Natural killer cell (primary cell): ENCODE data around the gene CMIP. TPM values are rescaled to one million over a fixed set of nuclear protein-coding genes. Genes with fewer than 3 reads are reported as not detected.

Experiments used
- ATAC-seq, 3 donors: fragments of 150-1000 bp in 2 of 3; fragments of 200-7000 bp in 1 of 3; cut with Tn5 transposase; 1 replicate in 1 of 3; 2 replicates in 2 of 3; pipeline ENCODE4 v1.10.0; 2021; ENCODE audit warnings: mild to moderate bottlenecking in 2 of 3, moderate library complexity in 2 of 3
- DNase-seq, 2 donors: peaks; one replicate each; pipeline versions ENCODE4 v3.0.0 to v3.0.0-alpha.2; 2013 to 2021; ENCODE audit warnings: mixed read lengths in 1 of 2
- H3K27ac ChIP-seq: one replicate; pipeline ENCODE4 v1.5.1; 2013; ENCODE audit warnings: mild to moderate bottlenecking, low read length
- H3K27me3 ChIP-seq: one replicate; pipeline ENCODE4 v1.6.1; 2013; ENCODE audit warnings: low read length; ENCODE audit not compliant: control insufficient read depth, insufficient read depth
- H3K36me3 ChIP-seq: one replicate; pipeline ENCODE4 v1.6.1; 2013; ENCODE audit warnings: low read length; ENCODE audit not compliant: control insufficient read depth, insufficient read depth
- H3K4me1 ChIP-seq: one replicate; pipeline ENCODE4 v1.6.1; 2013; ENCODE audit warnings: low read length; ENCODE audit not compliant: control insufficient read depth, insufficient read depth
- H3K4me3 ChIP-seq: one replicate; pipeline ENCODE4 v1.5.1; 2013; ENCODE audit warnings: low read length
- H3K9me3 ChIP-seq: one replicate; pipeline ENCODE4 v1.6.1; 2013; ENCODE audit warnings: low read length; ENCODE audit not compliant: control insufficient read depth, insufficient read depth
- H3K27ac Mint-ChIP-seq, 2 donors: one replicate each; pipeline ENCODE4 v1.8.0; 2022; ENCODE audit warnings: mild to moderate bottlenecking in 2 of 2, mixed read lengths in 2 of 2, moderate library complexity in 1 of 2
- H3K27me3 Mint-ChIP-seq, 2 donors: one replicate each; pipeline ENCODE4 v1.8.0; 2022; ENCODE audit warnings: low read depth in 2 of 2, mixed read lengths in 2 of 2
- H3K36me3 Mint-ChIP-seq: one replicate; pipeline ENCODE4 v1.8.0; 2022; ENCODE audit warnings: mixed read lengths
- H3K4me1 Mint-ChIP-seq, 2 donors: one replicate each; pipeline ENCODE4 v1.8.0; 2022; ENCODE audit warnings: mixed read lengths in 2 of 2
- H3K4me3 Mint-ChIP-seq: one replicate; pipeline ENCODE4 v1.8.0; 2022; ENCODE audit warnings: mild to moderate bottlenecking, moderate library complexity, mixed read lengths
- H3K9me3 Mint-ChIP-seq, 2 donors: one replicate each; pipeline ENCODE4 v1.8.0; 2022; ENCODE audit warnings: mixed read lengths in 2 of 2
- CTCF ChIP-seq: fragments of 200-600 bp; IDR thresholded peaks from one replicate; pipeline ENCODE4 v1.8.0; 2022; ENCODE audit warnings: antibody characterized with exemption
- WGBS: methylation state at CpG from one replicate; pipeline ENCODE4 v1.1.7; 2013; ENCODE audit warnings: missing lambda C conversion rate; ENCODE audit not compliant: insufficient coverage; 5-methylcytosine and 5-hydroxymethylcytosine counted together
- intact Hi-C: fragments of 100-400 bp; cut with micrococcal nuclease; formaldehyde crosslinking; loops from one replicate; pipeline ENCODE4 v1.14.2; 2022
- total RNA-seq, 4 donors: library from RNA; stranded (reverse); fragments of 120-200 nt in 1 of 4; gene quantifications; one replicate each; pipeline versions ENCODE4 v1.2.3 to v1.2.4, GENCODE V29; 2013 to 2022

Gene CMIP
- total RNA-seq, 3 donors from 2014 or later (not counting 1 experiment from before 2014, with no cell fraction given) = 88.2 to 115 (median 91.5) TPM

GRCh38 chr16:81397879-81398520 is 46.6 kb upstream of the CMIP start:
- no peak for DNase-seq
- WGBS = 61% methylated on average over 12 of the region's 14 CpGs
- Histone ChIP-seq H3K4me3 (no peak overlapping the region), H3K9me3 (no peaks in the 10 kb centered on the region), H3K4me1 (no peaks in the 10 kb centered on the region), H3K36me3 (no peaks in the 10 kb centered on the region), H3K27me3 (no peaks in the 10 kb centered on the region), H3K27ac (no peak overlapping the region)
- H3K9me3 Mint-ChIP-seq = no peaks in the 10 kb centered on the region
- H3K4me3 Mint-ChIP-seq = no peak overlapping the region
- H3K27me3 Mint-ChIP-seq = no peaks in the 10 kb centered on the region
- H3K27ac Mint-ChIP-seq = no peak overlapping the region
- intact Hi-C loops = no loop called here
- H3K36me3 Mint-ChIP-seq = no peaks in the 10 kb centered on the region
- no peak for ATAC-seq
- no peaks in the 10 kb centered on the region for H3K4me1 Mint-ChIP-seq
- TF ChIP-seq CTCF = no peak

GRCh38 chr16:81399909-81400308 is 44.7 kb upstream of the CMIP start:
- no peak overlapping the region for H3K4me3 Mint-ChIP-seq
- H3K9me3 ChIP-seq = no peaks in the 10 kb centered on the region
- TF ChIP-seq CTCF = no peak
- no peak overlapping the region for H3K4me3 ChIP-seq
- intact Hi-C loops = loop anchor here (5.0 kb wide), 2 partner anchors 232 to 337 kb away; no protein-coding TSS in a partner anchor
- peaks cover 0 to 8% of the 10 kb centered on the region in 2 donors for H3K4me1 Mint-ChIP-seq
- WGBS = 100% methylated on average over 1 of the region's 1 CpG
- no peaks in the 10 kb centered on the region for H3K36me3 Mint-ChIP-seq
- H3K27ac ChIP-seq = no peak overlapping the region
- H3K9me3 Mint-ChIP-seq = no peaks in the 10 kb centered on the region
- H3K27me3 ChIP-seq = no peaks in the 10 kb centered on the region
- H3K36me3 ChIP-seq = no peaks in the 10 kb centered on the region
- ATAC-seq (no peak), DNase-seq (no peak)
- H3K27me3 Mint-ChIP-seq = no peaks in the 10 kb centered on the region
- H3K27ac Mint-ChIP-seq = no peak overlapping the region
- H3K4me1 ChIP-seq = peaks cover 11% of the 10 kb centered on the region

- Histone ChIP-seq H3K4me3 (no peak overlapping the region), H3K27me3 (no peaks in the 10 kb centered on the region), H3K36me3 (no peaks in the 10 kb centered on the region), H3K4me1 (peaks cover 11% of the 10 kb centered on the region), H3K27ac (no peak overlapping the region), H3K9me3 (no peaks in the 10 kb centered on the region)
- Mint-ChIP-seq H3K27me3 (no peaks in the 10 kb centered on the region), H3K36me3 (no peaks in the 10 kb centered on the region), H3K4me3 (no peak overlapping the region), H3K27ac (no peak overlapping the region), H3K4me1 (peaks cover 0 to 8% of the 10 kb centered on the region in 2 donors), H3K9me3 (no peaks in the 10 kb centered on the region)
- ATAC-seq = no peak
- TF ChIP-seq CTCF = no peak
- no peak for DNase-seq
- WGBS = 91% methylated on average over 19 of the region's 19 CpGs
- intact Hi-C loops = loop anchor here (1.0 to 5.0 kb wide), 3 partner anchors 35 to 336 kb away; no protein-coding TSS in a partner anchor
Observed at GRCh38 chr16:81401035-81401950, 43.3 kb upstream of the CMIP start.
